HG03066 (cell line): Measurements from ENCODE around the gene PRKCZ.

Experiments used
- ATAC-seq: cut with Tn5 transposase; IDR thresholded peaks from one replicate; pipeline ENCODE4 v1.9.1; 2021; ENCODE audit warnings: low read depth; ENCODE audit not compliant: unreplicated experiment

Gene PRKCZ

DNA sequence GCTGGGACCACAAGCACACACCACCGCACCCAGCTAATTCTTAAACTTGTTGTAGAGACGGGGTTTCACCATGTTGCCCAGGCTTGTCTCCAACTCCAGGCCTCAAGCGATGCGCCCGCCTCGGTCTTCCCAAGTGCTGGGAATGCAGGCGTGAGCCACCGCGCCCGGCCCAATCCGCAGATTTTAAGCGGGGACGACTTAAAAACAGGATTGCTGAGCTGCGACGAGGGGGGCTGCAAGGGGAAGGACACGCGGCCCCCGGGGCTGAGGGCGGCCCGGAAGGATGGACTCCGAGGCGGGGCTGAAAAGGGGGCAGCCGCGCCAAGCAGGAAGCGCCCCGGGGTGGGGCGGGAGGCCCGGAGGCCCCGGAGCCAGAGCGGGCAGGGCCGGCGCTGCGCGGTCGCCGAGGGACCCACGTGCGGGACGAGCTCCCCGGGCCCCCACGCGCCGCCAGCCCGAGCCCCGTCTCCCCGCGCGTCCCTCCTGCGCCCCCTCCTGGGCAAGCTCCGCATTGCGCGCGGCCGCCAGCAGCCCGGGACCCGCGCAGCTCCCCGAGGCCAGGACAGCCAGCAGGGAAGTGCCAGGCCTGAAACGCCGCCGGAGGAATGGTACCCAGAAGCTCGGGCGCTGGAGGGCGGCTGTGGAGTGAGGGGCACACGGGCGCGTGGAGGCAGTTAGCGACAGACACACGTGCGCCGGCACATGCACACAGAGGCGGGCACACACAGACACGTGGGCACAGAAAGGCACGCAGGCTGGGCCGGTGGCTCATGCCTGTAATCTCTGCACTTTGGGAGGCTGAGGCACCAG lies 5.5 kb upstream of the PRKCZ start:
- ATAC-seq = no peak

DNA sequence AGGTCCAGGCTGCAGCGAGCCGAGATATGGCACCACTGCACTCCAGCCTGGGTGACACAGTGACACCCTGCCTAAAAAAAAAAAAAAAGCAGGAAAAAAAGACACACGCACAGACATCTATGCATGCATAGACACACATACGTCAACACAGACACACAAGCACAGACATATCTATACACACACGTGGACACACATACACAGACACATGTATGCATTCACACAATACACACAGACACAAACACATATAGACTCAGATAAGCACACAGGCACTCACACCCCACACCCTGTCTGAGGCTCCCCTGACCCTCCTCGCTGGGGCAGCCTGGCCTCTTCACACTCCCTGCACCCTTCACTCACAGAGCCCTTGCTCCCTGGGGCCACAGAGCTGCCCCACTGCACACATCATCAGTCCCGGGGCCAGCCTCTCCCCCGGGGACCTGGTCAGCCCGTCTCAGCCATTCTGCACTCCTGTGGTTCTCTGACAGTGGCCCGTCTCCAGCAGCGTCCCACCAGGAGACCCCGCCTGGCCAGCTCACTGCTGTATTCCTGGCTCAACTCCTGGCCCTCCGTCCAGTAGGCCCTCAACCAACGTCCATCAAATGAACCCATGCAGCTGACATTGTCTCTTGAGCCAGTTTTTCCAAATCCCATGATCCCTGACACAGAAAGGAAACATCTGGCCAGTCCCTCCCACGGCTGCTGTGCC lies 4.6 kb upstream of the PRKCZ start:
- no peak for ATAC-seq

DNA sequence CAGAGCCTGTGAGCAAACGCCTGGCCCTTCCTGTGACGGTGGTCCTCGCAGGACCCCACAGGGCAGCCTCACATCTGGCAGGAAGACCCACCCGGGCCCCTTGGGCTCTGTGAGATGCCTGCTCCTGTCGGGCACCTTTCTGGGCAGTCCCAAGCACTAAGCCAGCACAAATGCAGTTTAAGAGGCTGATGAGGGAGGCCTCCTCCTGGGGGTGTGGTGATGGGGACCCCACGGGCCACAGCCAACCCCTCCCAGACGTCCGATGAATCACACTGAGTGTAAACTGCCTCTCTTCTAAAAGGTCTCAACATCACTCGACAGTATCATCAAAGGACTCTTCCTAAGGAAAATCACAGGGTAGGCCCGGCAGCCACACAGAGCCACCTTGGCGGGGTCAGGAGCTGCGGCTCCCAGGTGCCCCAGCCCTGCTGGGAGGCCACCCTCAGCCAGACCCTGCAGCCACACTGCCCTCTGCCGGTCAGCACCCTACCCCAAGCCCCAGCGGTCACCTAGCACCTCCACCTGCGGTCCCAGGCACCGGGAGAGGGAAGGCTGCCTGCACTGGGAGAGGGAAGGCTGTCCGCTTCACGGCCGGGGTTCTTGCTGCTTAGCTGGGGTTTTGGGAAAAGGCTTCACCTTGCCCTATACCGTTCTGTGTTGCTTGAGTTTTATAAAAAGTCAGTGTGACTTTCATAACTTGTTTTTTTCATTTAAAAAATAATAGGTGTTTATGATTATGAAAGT lies 3.9 kb upstream of the PRKCZ start:
- no peak for ATAC-seq

- no peak for ATAC-seq
These were observed 3.1 kb upstream of the PRKCZ start for GRCh38 chr1:2046953-2047748.

GRCh38 chr1:2047749-2048729 lies 2.2 kb upstream of the PRKCZ start:
- no peak for ATAC-seq

- ATAC-seq = no peak
These were observed 940 bp upstream of the PRKCZ start for GRCh38 chr1:2049225-2049717.

GRCh38 chr1:2050461-2050792 lies 216 bp downstream of the PRKCZ start:
- ATAC-seq = no peak

DNA sequence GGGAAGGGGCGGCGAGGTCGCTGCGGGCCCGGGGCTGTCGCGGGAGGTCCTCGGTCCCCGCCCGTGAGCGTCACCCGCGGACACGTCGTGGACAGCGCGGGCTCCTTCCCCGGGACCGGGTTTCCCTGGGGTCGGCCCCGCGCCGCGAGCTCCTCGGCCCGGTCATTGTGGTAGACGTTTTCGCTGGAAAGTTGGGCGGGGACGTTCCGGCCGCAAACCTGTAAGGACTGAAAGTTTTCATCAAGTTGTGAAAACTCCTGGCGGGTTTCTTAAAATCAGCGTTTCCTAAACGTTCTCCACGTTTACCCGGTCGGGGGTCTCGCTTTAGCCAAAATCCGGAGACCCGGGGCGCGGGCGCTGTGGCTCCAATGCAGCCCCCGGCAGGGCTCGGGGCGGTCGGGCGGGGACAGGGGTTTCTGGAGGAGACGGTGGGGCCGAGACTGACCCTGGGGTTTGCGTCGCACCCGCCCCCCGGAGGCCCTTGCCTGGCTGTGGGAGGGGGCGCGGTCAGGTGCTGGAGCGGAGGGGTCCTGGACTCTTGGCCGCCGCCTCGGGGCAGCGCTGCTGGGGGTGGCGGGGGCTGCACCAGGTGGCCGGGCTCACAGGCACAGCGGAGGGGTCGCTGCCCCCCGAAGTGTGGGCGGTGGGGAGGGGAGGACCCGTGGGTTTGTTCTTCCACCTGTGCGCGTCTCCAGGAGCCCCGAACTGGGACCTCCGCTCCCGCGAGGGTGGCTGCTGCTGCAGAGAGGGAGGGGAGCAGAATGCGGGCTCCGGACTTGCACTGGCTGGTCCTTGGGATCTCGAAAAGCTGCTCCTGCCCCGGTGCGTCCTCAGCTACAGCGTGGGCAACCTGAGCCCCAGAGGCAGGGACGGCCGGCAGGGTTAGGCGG lies 827 bp downstream of the PRKCZ start:
- ATAC-seq = no peak

DNA sequence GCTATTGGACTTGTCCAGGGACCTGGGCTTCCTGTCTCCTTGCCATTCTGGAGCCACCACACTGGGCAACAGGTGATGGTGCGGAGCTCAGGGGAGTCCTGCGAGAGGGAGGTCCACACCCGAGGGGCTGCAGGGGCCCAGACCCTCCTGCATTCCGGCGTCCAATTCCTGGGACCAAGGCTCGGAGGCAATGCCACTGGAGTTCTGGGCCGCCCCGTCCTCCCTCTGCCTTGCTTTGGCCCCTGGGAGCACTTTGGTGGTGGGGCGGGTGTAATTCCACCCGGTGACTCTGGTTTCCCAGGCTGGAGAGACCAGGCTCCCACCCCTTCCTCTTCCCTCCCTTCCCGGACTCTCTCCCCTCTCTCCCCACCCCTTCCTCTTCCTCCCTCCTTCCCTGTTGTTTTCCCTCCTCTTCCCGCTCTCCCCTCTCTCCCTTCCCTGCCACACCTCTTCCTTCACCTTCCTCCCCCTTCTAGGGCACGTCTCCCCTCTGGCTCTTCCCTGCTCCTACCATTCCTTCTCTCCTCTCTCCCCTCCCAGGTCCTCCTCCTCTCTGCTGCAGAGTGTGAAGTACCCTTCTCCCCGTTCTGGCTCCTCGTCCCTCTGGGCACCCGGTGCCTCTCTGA lies 2.0 kb downstream of the PRKCZ start:
- no peak for ATAC-seq

DNA sequence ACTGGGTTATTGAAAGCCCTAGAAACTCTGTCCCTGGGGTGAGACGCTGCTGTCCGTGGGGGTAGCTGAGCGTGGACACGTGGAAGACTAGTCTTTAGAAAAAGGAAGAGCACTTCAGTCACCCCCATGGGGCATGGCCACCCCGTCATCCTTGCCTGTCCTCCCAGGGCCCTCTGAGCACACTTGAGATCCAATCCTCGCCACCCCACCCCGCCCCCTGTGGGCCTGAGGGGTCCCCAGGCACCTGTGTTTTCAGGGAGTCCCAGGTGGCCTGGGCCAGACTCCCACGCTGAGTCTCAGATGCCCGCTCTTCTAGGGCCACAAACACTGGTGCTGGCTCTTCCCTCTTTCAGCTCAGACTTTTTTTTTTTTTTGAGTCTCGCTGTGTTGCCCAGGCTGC lies 2.5 kb downstream of the PRKCZ start:
- ATAC-seq = no peak

- no peak for ATAC-seq
These were observed 3.0 kb downstream of the PRKCZ start for GRCh38 chr1:2053217-2053616.

- no peak for ATAC-seq
These were observed 3.7 kb downstream of the PRKCZ start for GRCh38 chr1:2053784-2054376.

- no peak for ATAC-seq
These were observed 4.3 kb downstream of the PRKCZ start for GRCh38 chr1:2054560-2054959.

DNA sequence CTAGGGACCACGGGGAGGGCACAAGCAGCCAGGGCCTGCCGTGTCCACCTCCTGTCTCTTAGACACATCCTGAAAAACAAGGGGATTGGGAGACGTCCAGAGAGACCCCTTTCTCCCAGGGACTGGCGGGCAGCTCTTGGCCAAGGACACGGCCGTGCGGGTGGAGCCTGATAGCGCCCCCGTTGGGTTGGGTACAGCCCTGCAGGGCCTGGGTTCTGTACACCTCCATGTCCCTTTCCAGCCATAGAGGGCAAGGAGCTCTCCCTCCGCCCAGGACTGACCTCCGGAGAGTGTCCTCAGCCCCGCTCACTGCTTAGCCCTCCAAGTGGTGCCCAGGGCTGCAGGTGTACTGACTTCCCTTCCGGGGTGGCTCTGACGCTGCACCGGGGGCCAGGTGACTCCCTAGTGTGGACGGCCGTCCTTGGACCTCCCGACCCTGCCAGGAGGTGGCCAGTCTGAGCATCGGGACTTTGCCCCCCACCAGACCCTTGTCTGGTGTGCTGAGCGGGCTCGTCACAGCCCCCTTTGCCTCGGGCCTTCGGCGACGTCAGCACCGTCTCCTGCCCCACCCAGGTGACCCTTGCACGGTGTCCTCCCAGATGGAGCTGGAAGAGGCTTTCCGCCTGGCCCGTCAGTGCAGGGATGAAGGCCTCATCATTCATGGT lies 5.8 kb downstream of the PRKCZ start:
- no peak for ATAC-seq

DNA sequence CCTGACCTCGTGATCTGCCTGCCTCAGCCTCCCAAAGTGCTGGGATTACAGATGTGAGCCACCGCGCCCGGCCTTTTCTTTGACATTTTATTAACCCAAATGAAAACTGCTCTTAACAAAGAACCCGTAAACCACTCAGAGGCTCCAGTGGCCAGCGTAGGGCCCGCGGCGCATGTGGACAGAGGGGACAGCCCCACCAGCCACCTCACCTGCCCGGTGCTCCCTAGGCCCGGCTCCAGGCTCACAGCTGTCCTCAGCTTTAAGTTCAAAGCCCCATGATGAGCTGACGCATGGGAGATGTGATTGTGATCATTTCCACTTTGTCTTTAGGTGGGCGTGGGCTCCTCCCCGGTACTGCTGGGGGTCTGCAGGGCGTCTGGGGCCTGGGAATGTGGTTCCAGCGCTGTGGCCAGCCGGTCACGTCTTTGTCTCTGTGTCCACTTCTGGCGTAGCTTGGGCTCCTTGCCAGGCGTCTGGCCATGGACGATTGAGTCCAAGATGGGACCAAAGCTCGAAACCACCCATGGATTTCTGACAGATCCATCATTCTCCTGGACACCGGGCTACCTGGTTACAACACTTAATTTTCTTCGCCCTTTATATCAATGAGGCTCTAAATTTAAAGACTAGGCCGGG lies 6.9 kb downstream of the PRKCZ start:
- no peak for ATAC-seq

- ATAC-seq = no peak
These were observed 9.2 kb downstream of the PRKCZ start for GRCh38 chr1:2059290-2059953.
